DOHH2 (cell line): Measurements from ENCODE around the gene PTF1A.

Experiments
- H3F3A ChIP-seq: fragments of 200-600 bp; sonication (generic), shearing (Covaris generic); 2 replicates; pipeline ENCODE4 v1.6.0; 2016; ENCODE audit warnings: antibody characterized with exemption, mild to moderate bottlenecking; ENCODE audit not compliant: control insufficient read depth, insufficient read depth
- H3K27ac ChIP-seq: fragments of 200-600 bp; sonication (generic); 2 replicates; pipeline ENCODE4 v1.5.1; 2014; ENCODE audit warnings: low read depth, mild to moderate bottlenecking, low read length, moderate library complexity
- H3K27me3 ChIP-seq: fragments of 200-600 bp; sonication (generic); 2 replicates; pipeline ENCODE4 v1.6.1; 2014; ENCODE audit warnings: mild to moderate bottlenecking, low read length, mixed read lengths; ENCODE audit not compliant: control insufficient read depth
- H3K36me3 ChIP-seq: fragments of 200-600 bp; sonication (generic); 2 replicates; pipeline ENCODE4 v1.6.1; 2014; ENCODE audit warnings: mild to moderate bottlenecking, low read length, moderate library complexity, mixed read lengths; ENCODE audit not compliant: control insufficient read depth
- H3K4me1 ChIP-seq: fragments of 200-600 bp; sonication (generic); 2 replicates; pipeline ENCODE4 v1.6.1; 2014; ENCODE audit warnings: mild to moderate bottlenecking, low read length, mixed read lengths; ENCODE audit not compliant: control insufficient read depth
- H3K4me2 ChIP-seq: fragments of 200-600 bp; sonication (generic); 2 replicates; pipeline ENCODE4 v1.6.0; 2014; ENCODE audit warnings: mild to moderate bottlenecking, low read length, moderate library complexity
- H3K4me3 ChIP-seq: fragments of 200-600 bp; sonication (generic); 2 replicates; pipeline ENCODE4 v1.5.1; 2014; ENCODE audit warnings: mild to moderate bottlenecking, low read length, mixed read lengths
- H3K79me2 ChIP-seq: fragments of 200-600 bp; sonication (generic); 2 replicates; pipeline ENCODE4 v1.6.1; 2014; ENCODE audit warnings: mild to moderate bottlenecking, low read length, mixed read lengths; ENCODE audit not compliant: control insufficient read depth
- H3K9me2 ChIP-seq: fragments of 200-600 bp; sonication (generic); replicated peaks from 2 replicates; pipeline ENCODE4 v1.6.1; 2014; ENCODE audit warnings: mild to moderate bottlenecking, low read length, mixed read lengths; ENCODE audit not compliant: control insufficient read depth
- H3K9me3 ChIP-seq: fragments of 200-600 bp; sonication (generic); 2 replicates; pipeline ENCODE4 v1.6.1; 2014; ENCODE audit warnings: antibody characterized with exemption, low read length, mixed read lengths; ENCODE audit not compliant: control insufficient read depth, insufficient read depth
- H4K20me1 ChIP-seq: fragments of 200-600 bp; sonication (generic); 2 replicates; pipeline ENCODE4 v1.6.0; 2014; ENCODE audit warnings: low read depth, mild to moderate bottlenecking, antibody characterized with exemption, low read length, moderate library complexity; ENCODE audit not compliant: control insufficient read depth, insufficient read depth
- CTCF ChIP-seq: fragments of 200-600 bp; sonication (generic); IDR thresholded peaks from one replicate; pipeline ENCODE4 v1.5.1; 2014; ENCODE audit warnings: antibody characterized with exemption, mild to moderate bottlenecking, low read depth, low read length; ENCODE audit not compliant: poor library complexity, severe bottlenecking
- EZH2phosphoT487 ChIP-seq: fragments of 200-600 bp; sonication (generic); IDR thresholded peaks from 2 replicates; pipeline ENCODE4 v1.6.1; 2017; ENCODE audit warnings: borderline replicate concordance, mild to moderate bottlenecking, antibody characterized with exemption, low read length, moderate library complexity, mixed read lengths

Gene PTF1A

GRCh38 chr10:23203369-23204325 lies 11.5 kb downstream of the PTF1A start:
- Histone ChIP-seq H3K27ac (no peak overlapping the region), H3K4me3 (no peak overlapping the region), H3K36me3 (no peaks in the 10 kb centered on the region), H3K79me2 (no peaks in the 10 kb centered on the region), H3K4me1 (no peaks in the 10 kb centered on the region), H4K20me1 (no peaks in the 10 kb centered on the region), H3K9me2 (no peaks in the 10 kb centered on the region), H3K27me3 (peaks cover 20% of the 10 kb centered on the region), H3F3A (no peaks in the 10 kb centered on the region), H3K4me2 (no peak overlapping the region), H3K9me3 (peaks cover 3% of the 10 kb centered on the region; the same call in 1 of the 2 replicates)
- TF ChIP-seq EZH2phosphoT487: no peak
- no peak for TF ChIP-seq CTCF

- no peaks in the 10 kb centered on the region for H3K36me3 ChIP-seq
- no peaks in the 10 kb centered on the region for H3F3A ChIP-seq
- peaks cover 20% of the 10 kb centered on the region for H3K27me3 ChIP-seq
- H3K27ac ChIP-seq: no peak overlapping the region
- no peaks in the 10 kb centered on the region for H3K79me2 ChIP-seq
- no peaks in the 10 kb centered on the region for H4K20me1 ChIP-seq
- H3K4me1 ChIP-seq: no peaks in the 10 kb centered on the region
- no peak overlapping the region for H3K4me2 ChIP-seq
- H3K4me3 ChIP-seq: no peak overlapping the region
- peaks cover 3% of the 10 kb centered on the region; the same call in 1 of the 2 replicates for H3K9me3 ChIP-seq
- H3K9me2 ChIP-seq: no peaks in the 10 kb centered on the region
- TF ChIP-seq CTCF (no peak), EZH2phosphoT487 (no peak)
Measured at GRCh38 chr10:23204773-23205172, 12.7 kb downstream of the PTF1A start.

GRCh38 chr10:23205972-23206642 lies 14.0 kb downstream of the PTF1A start:
- Histone ChIP-seq H3F3A (no peaks in the 10 kb centered on the region), H3K27me3 (peaks cover 20% of the 10 kb centered on the region), H3K4me3 (no peak overlapping the region), H3K4me2 (no peak overlapping the region), H3K27ac (no peak overlapping the region), H3K9me3 (peaks cover 3% of the 10 kb centered on the region; the same call in 1 of the 2 replicates), H4K20me1 (no peaks in the 10 kb centered on the region), H3K79me2 (no peaks in the 10 kb centered on the region), H3K36me3 (no peaks in the 10 kb centered on the region), H3K9me2 (no peaks in the 10 kb centered on the region), H3K4me1 (no peaks in the 10 kb centered on the region)
- TF ChIP-seq EZH2phosphoT487 (no peak), CTCF (no peak)
